GM21515 (cell line): ENCODE data around the gene TASOR2.

Experiments used
- ATAC-seq: cut with Tn5 transposase; IDR thresholded peaks from one replicate; pipeline ENCODE4 v1.9.1; 2021; ENCODE audit not compliant: unreplicated experiment

TASOR2 gene

GRCh38 chr10:5684318-5684970 lies at the start of gene TASOR2:
Gene TASOR2 (plus strand): TSS chr10:5684838. CDS start chr10:5720643, 35,805 bp downstream.
- ATAC-seq: peak; percentile 75

- no peak for ATAC-seq
These were observed 49.7 kb upstream of the TASOR2 start for GRCh38 chr10:5634918-5635317.

- no peak for ATAC-seq
These were observed 46.1 kb upstream of the TASOR2 start for GRCh38 chr10:5638494-5638893.

- no peak for ATAC-seq
These were observed 45.6 kb upstream of the TASOR2 start for GRCh38 chr10:5639066-5639465.

- no peak for ATAC-seq
These were observed 44.6 kb upstream of the TASOR2 start for GRCh38 chr10:5640036-5640435.

GRCh38 chr10:5640501-5640900 lies 44.1 kb upstream of the TASOR2 start:
- ATAC-seq: no peak

- no peak for ATAC-seq
These were observed 43.1 kb upstream of the TASOR2 start for GRCh38 chr10:5641501-5641900.

GRCh38 chr10:5643346-5644067 lies 41.1 kb upstream of the TASOR2 start:
- ATAC-seq: no peak

GRCh38 chr10:5644930-5645329 lies 39.7 kb upstream of the TASOR2 start:
- ATAC-seq: no peak

- no peak for ATAC-seq
These were observed 39.3 kb upstream of the TASOR2 start for GRCh38 chr10:5645375-5645774.

- ATAC-seq: no peak
These were observed 38.6 kb upstream of the TASOR2 start for GRCh38 chr10:5645944-5646617.

GRCh38 chr10:5647507-5648240 lies 37.0 kb upstream of the TASOR2 start:
- ATAC-seq: no peak

GRCh38 chr10:5648494-5649457 lies 35.9 kb upstream of the TASOR2 start:
- ATAC-seq: no peak

- ATAC-seq: no peak
These were observed 34.9 kb upstream of the TASOR2 start for GRCh38 chr10:5649746-5650145.

GRCh38 chr10:5650664-5651387 lies 33.8 kb upstream of the TASOR2 start:
- no peak for ATAC-seq

- ATAC-seq: no peak
These were observed 33.3 kb upstream of the TASOR2 start for GRCh38 chr10:5651388-5651764.

- ATAC-seq: no peak
These were observed 31.9 kb upstream of the TASOR2 start for GRCh38 chr10:5652746-5653145.

- ATAC-seq: no peak
These were observed 30.4 kb upstream of the TASOR2 start for GRCh38 chr10:5654218-5654755.

- ATAC-seq: no peak
These were observed 29.5 kb upstream of the TASOR2 start for GRCh38 chr10:5655121-5655520.
